Heart right ventricle (tissue), 16 donors: ENCODE data around the gene RBMS3. TPM values are rescaled to one million over a fixed set of nuclear protein-coding genes. Genes with fewer than 3 reads are reported as not detected.

Experiments
- ATAC-seq, 8 donors: fragments of 200-7000 bp; cut with Tn5 transposase; one replicate each; pipeline ENCODE4 v1.9.1; 2020; ENCODE audit warnings: mild to moderate bottlenecking in 8 of 8, moderate library complexity in 8 of 8, moderate number of reproducible peaks in 1 of 8
- DNase-seq, 2 donors: peaks; one replicate each; pipeline ENCODE4 v3.0.0-alpha.2; 2020
- H3K27ac ChIP-seq, 10 donors: fragments of 200-600 bp; sonication (generic) in 2 of 10; one replicate each; pipeline versions ENCODE4 v1.5.0 to v1.8.0; 2020 to 2022; ENCODE audit warnings: mild to moderate bottlenecking in 3 of 10
- H3K27me3 ChIP-seq, 7 donors: fragments of 200-600 bp; one replicate each; pipeline ENCODE4 v1.8.0; 2021 to 2022; ENCODE audit warnings: mild to moderate bottlenecking in 2 of 7
- H3K36me3 ChIP-seq, 9 donors: fragments of 200-600 bp; sonication (generic) in 1 of 9; one replicate each; pipeline versions ENCODE4 v1.5.0 to v1.8.0; 2020 to 2022; ENCODE audit warnings: mild to moderate bottlenecking in 2 of 9
- H3K4me1 ChIP-seq, 9 donors: fragments of 200-600 bp; sonication (generic) in 1 of 9; one replicate each; pipeline versions ENCODE4 v1.5.0 to v1.8.0; 2020 to 2022; ENCODE audit warnings: mild to moderate bottlenecking in 4 of 9
- H3K4me3 ChIP-seq, 10 donors: fragments of 200-600 bp; sonication (generic) in 2 of 10; one replicate each; pipeline versions ENCODE4 v1.5.0 to v1.8.0; 2020 to 2022; ENCODE audit warnings: mild to moderate bottlenecking in 7 of 10, moderate library complexity in 2 of 10
- H3K9me3 ChIP-seq, 11 donors: fragments of 200-600 bp in 10 of 11; sonication (generic) in 2 of 11; one replicate each; pipeline versions ENCODE4 v1.5.0 to v1.8.0; 2013 to 2022; ENCODE audit warnings: mild to moderate bottlenecking in 2 of 11, control low read depth in 1 of 11, moderate library complexity in 1 of 11
- WGBS, 2 donors: extraction: QIAGEN DNeasy Blood & Tissue Kit; methylation state at CpG; one replicate each; pipeline ENCODE4 v1.1.7; 2013; ENCODE audit warnings: inconsistent platforms in 1 of 2; 5-methylcytosine and 5-hydroxymethylcytosine counted together
- intact Hi-C, 10 donors: fragments of 100-400 bp; cut with DNase I; formaldehyde crosslinking; loops; one replicate each; pipeline versions ENCODE4 v1.11.1 to v1.14.2; 2022
- polyA plus RNA-seq, 2 donors: library from polyadenylated mRNA; stranded (reverse); fragments of 200-250 nt; gene quantifications; one replicate each; pipeline ENCODE4 v1.2.3, GENCODE V29; 2013
- total RNA-seq, 10 donors: library from RNA; stranded (reverse); fragmentation: NEBNext Ultra II Directional in 3 of 10; extraction: Animal tissue kit (Norgen Biotek cat#: 25700) in 3 of 10; gene quantifications; one replicate each; pipeline versions ENCODE4 v1.2.1 to v1.2.4, GENCODE V29; 2021 to 2023
- TF ChIP-seq, protein P1 (sequence below), 9 donors: fragments of 200-600 bp; sonication (generic) in 2 of 9; IDR thresholded peaks; one replicate each; pipeline versions ENCODE4 v1.5.0 to v1.8.0; 2021 to 2022; ENCODE audit warnings: antibody characterized with exemption in 9 of 9, mild to moderate bottlenecking in 5 of 9, moderate library complexity in 1 of 9
- donor health status: Arrhythmogenic right ventricular cardiomyopathy.
- donor health status: ischemic (EF 13 %, LVEDD 7.1; RV severe dilation, severe dysfunction).
- donor health status: healthy with polysubstance abuse.
- donor health status: DM: no; HTN: yes; CAD: no.
- donor health status: DM: no; HTN: no; CAD: no.
- donor health status: ischemic (EF 25% LVEDD 6.9; RV normal size, moderate dysfunction).
- donor health status: ischemic (EF 25% LVEDD 5.7; RV mildly dilated, moderate dysfunction).
- donor health status: healthy.
- donor health status: DM: yes; HTN: yes; CAD: no.
- donor health status: Ischemic cardiomyopathy.
- donor health status: ischemic (EF 35%, LVEDD 5.7; RV mildly dilated, moderate dysfunction).
- donor health status: nonischemic (EF 11% LVEDD 7.7; RV severe dilation, severe dysfunction).
- donor health status: DM: yes; HTN: yes; CAD: no.
- donor health status: PGD.
- donor health status: ischemic (EF 29% LVEDD 5.4; RV normal size, mild dysfunction).
- donor health status: nonischemic (EF 23%, LVEDD 6.1; RV moderate dilation, normal function).

Gene RBMS3
- total and polyA plus RNA-seq, 12 donors: 3.2 to 41.1 (median 26.4) TPM

DNA sequence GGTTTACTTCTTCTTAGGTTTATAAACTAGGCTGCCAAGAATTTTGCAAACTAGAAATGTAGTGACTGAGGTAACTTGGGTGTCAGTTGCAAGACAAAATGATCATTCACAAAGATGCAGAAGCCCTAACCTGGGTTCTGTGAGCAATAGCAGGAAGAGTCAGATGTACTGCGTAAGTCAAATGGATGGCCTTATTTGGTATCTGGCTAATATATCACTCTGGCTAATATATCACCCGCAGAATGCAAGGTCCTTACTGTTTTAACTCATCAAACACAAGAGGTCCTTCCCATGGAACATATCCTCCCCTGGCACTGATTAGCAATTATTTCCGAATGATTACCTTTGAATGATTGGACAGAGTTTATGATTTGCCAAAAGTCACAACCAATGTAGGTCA is 37.4 kb downstream of the RBMS3 start:
- H3K9me3 ChIP-seq: no peaks in the 10 kb centered on the region
- ATAC-seq (no peak), DNase-seq (no peak)
- H3K27ac ChIP-seq: peak overlapping the region in 1 of 10 donors; percentile 46
- H3K4me1 ChIP-seq: peaks cover 7 to 95% (median 59%) of the 10 kb centered on the region in 9 donors
- H3K4me3 ChIP-seq: no peak overlapping the region
- TF ChIP-seq, protein P1, sequence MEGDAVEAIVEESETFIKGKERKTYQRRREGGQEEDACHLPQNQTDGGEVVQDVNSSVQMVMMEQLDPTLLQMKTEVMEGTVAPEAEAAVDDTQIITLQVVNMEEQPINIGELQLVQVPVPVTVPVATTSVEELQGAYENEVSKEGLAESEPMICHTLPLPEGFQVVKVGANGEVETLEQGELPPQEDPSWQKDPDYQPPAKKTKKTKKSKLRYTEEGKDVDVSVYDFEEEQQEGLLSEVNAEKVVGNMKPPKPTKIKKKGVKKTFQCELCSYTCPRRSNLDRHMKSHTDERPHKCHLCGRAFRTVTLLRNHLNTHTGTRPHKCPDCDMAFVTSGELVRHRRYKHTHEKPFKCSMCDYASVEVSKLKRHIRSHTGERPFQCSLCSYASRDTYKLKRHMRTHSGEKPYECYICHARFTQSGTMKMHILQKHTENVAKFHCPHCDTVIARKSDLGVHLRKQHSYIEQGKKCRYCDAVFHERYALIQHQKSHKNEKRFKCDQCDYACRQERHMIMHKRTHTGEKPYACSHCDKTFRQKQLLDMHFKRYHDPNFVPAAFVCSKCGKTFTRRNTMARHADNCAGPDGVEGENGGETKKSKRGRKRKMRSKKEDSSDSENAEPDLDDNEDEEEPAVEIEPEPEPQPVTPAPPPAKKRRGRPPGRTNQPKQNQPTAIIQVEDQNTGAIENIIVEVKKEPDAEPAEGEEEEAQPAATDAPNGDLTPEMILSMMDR (IDR thresholded peaks at IDR 0.05): no peak
- no peaks in the 10 kb centered on the region for H3K36me3 ChIP-seq
- 90 to 96% methylated on average over 3 of the region's 3 CpGs for WGBS, 2 donors
- intact Hi-C loops: no loop called here
- no peaks in the 10 kb centered on the region for H3K27me3 ChIP-seq

DNA sequence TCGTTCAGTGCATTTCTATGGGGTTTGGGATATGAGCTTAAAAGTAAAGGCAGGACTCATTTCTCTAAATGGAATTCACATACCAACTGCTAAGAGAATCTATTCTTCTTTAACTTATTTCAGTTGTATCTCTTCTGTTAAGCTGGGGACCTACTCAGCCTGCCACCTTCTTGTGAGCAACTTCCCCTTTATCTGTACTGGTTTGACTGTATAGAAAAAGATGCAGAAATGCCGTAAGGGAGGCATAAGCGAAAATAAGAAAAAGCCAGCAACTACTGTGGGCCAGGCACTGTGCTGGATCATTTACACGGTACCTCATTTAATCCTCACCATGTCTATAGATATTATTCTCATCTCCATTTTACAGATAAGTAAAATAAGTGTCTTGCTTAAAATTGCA is 38.4 kb downstream of the RBMS3 start:
- Histone ChIP-seq H3K27me3 (no peaks in the 10 kb centered on the region), H3K4me3 (no peak overlapping the region), H3K4me1 (peaks cover 3 to 92% (median 56%) of the 10 kb centered on the region in 9 donors), H3K36me3 (no peaks in the 10 kb centered on the region), H3K9me3 (no peaks in the 10 kb centered on the region), H3K27ac (peak overlapping the region in 5 of 10 donors; percentile 6 to 62 (median 32))
- WGBS, 2 donors: 92 to 94% methylated on average over 4 of the region's 4 CpGs
- ATAC-seq: no peak
- intact Hi-C loops: no loop called here
- no peak for DNase-seq
- TF ChIP-seq, protein P1 (IDR thresholded peaks at IDR 0.05): no peak

DNA sequence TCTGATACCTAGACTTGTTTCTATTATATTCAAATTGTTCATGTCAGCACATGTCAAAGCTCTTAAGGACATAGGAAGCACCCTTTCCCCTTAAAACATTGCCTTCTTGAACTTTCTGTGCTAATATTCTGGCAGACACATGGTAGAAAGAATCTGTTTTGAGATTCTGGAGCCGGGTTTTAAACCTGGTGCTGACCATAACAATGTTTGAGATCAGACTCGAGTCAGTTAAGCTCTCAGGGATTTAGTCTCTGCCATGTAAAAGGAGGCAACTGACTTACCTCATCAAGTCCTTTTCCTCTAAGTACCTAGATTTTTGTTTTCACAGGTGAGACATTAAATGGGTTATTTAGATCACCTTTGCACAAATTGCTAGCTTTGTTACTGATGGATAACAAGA is 38.9 kb downstream of the RBMS3 start:
- TF ChIP-seq, protein P1 (IDR thresholded peaks at IDR 0.05): no peak
- intact Hi-C loops: loop anchor here in 2 of 10 donors (5.0 to 10.0 kb wide), 3 partner anchors 32 to 205 kb away; partner anchors contain the start of gene RBMS3 (in 1 of the 2)
- H3K9me3 ChIP-seq: no peaks in the 10 kb centered on the region
- no peaks in the 10 kb centered on the region for H3K27me3 ChIP-seq
- H3K27ac ChIP-seq: peak overlapping the region in 7 of 10 donors; percentile 5 to 62 (median 31)
- ATAC-seq (no peak), DNase-seq (no peak)
- H3K4me3 ChIP-seq: peak overlapping the region in 2 of 10 donors; percentile 0 to 17
- H3K4me1 ChIP-seq: peaks cover 5 to 92% (median 56%) of the 10 kb centered on the region in 9 donors
- no peaks in the 10 kb centered on the region for H3K36me3 ChIP-seq
- 20 to 32% methylated on average over 2 of the region's 2 CpGs for WGBS, 2 donors

DNA sequence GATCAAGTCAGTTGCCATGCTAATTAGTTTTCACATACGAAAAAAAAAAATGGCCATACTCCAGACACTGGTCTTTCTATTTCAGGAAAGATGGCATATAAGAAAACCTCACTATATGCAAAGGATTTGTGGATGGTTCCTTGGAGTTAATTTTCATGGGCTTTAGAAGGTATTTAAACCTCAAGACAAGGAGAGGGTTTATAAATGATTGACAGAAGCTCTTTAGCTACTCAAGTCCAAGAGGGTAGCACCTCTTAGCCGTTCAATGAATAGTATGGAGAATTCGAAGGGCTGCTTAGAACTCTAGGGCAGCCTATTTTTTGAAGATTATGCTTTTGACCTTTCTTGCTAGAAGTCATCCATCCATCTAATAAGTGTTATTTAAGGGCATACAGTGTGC is 41.7 kb downstream of the RBMS3 start:
- H3K4me3 ChIP-seq: no peak overlapping the region
- TF ChIP-seq, protein P1 (IDR thresholded peaks at IDR 0.05): no peak
- 77 to 78% methylated on average over 3 of the region's 3 CpGs for WGBS, 2 donors
- no peaks in the 10 kb centered on the region for H3K36me3 ChIP-seq
- no peaks in the 10 kb centered on the region for H3K9me3 ChIP-seq
- no peaks in the 10 kb centered on the region for H3K27me3 ChIP-seq
- peaks cover 6 to 80% (median 54%) of the 10 kb centered on the region in 9 donors for H3K4me1 ChIP-seq
- intact Hi-C loops: loop anchor here in 2 of 10 donors (5.0 to 10.0 kb wide), 3 partner anchors 35 to 202 kb away; partner anchors contain the start of gene RBMS3 (in 1 of the 2)
- H3K27ac ChIP-seq: peak overlapping the region in 1 of 10 donors; percentile 7
- no peak for ATAC-seq
- no peak for DNase-seq
